Activated CD4-positive, alpha-beta T cell treated with anti-CD3 and anti-CD28 coated beads, Interleukin-2, amount 50 U/mL, for 1 hour (primary cell): Measurements from ENCODE around the gene SH2D2A.
"Not testable (repeated sequence)": the region's sequence is repeated elsewhere in the genome, so short reads cannot be mapped to it uniquely, and the experiment has no call there.

Experiments used
- DNase-seq: peaks from one replicate; pipeline ENCODE4 v3.0.0-alpha.2; 2020

The SH2D2A gene

DNA sequence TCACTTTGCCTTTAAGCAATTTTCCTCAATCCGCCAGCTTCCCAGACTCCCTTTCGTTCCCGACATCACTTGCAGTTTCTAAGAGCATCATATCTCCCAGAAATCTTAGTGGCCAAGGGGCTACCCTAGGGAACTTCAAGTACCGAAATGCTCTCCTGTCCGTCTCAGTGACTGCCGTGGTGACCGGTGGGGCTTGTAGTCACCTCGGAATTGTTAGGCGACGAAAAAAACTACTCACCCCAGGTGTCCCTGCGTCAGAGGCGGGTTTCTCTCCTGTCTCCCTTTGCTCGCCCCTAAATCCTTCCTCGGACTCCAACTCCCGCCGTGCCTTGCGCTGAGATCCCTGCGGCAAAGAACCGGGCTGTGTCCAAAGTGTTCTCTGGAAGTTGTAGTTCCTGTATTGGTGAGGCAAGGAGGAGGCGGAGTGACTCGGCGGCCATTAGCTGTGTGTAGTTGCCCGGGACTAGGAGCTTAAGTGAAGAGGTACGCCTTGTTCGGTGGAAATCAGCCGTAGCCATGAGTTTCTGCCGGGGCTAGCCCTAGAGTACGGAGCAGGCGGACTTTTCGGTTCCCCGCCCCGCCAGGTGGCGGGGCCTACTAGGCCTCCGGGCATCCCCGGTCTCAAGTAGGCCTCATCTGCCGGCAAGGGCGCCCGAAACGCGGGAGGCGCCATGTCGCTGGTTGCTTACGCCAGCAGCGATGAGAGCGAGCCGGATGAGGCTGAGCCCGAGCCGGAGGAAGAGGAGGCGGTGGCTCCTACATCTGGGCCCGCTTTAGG lies 49.4 kb downstream of the SH2D2A start, which contains the start of gene PRCC:
PRCC (plus strand) TSS at position 435 of the 778 bp plus-strand sequence; CDS start at position 672, 237 bp downstream.
- DNase-seq, result peak; percentile 95

DNA sequence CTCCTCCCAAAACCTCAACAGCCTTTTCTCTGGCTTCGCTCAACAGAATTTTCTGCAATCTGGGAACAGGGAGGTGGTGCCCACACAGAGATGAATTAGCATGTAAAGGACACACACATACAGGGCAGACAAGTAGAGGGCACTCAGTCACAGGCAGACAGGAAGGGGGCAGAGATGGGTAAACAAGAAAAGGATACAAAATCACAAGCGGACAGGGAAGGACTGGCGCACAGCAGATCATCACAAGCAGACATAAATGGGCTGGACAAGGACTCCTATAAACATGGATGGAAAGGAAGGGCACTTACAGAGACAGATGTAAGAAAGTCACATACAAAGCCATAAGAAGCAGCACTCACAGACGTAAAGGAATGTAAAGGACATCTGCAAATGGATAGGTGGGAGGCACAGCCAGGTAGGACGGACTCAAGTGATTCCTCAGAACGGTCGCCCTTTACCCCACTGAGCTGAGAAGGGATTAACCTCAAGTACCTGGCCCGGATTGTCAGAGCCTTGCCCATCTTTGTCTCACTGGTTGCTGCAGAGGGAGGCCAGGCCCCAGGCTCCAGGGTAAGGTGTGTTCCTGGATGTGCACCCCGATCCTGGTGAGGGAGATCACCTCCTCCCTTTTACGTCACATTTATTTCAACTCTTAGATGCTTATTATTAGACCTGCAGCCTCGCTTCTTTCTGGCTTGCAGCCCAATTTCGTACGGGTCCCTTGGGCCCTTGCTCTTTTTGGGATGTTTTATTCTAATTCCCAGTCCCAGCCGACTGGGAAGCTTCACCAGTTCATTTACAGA lies 50.1 kb downstream of the SH2D2A start:
- no peak for DNase-seq

DNA sequence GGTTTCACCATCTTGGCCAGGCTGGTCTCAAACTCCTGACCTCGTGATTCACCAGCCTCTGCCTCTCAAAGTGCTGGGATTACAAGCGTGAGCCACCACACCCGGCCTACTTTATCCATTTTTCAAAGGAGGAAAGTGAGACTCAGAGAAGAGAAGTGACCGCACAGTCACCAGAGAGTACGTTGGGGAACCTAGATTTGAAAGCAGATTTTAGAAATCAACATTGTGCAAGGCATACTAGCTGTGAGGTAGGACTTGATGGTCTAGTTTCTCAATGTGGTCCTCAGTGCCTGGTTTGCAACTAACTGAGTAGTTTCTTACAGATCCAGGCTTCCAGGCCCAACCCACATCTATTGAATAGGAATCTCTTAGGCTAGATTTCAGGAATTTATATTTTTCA lies 51.0 kb downstream of the SH2D2A start:
- no peak for DNase-seq

DNA sequence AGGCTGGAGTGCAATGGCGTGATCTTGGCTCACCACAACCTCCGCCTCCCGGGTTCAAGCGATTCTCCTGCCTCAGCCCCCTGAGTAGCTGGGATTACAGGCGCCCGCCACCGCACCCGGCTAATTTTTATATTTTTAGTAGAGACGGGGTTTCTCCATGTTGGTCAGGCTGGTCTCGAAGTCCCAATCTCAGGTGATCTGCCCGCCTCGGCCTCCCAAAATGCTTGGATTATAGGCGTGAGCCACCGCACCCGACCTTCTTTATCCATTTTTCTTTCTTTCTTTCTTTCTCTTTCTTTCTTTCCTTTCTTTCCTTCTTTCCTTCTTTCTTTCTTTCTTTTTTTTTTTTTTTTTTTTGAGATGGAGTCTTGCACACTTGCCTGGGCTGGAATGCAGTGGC lies 51.5 kb downstream of the SH2D2A start:
- not testable (repeated sequence) for DNase-seq

DNA sequence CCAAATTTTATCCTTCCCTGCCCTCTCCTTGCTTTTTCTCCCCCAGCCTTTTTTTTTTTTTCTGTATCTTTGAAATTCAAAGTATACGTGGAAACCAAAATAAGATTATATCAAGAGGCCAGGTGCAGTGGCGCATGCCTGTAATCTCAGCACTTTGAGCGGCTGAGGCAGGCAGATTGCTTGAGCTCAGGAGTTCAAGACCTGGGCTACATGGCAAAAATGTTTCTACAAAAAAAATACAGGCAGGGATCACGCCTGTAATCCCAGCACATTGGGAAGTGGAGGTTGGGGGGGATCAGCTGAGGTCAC lies 55.9 kb downstream of the SH2D2A start:
- DNase-seq, result no peak

DNA sequence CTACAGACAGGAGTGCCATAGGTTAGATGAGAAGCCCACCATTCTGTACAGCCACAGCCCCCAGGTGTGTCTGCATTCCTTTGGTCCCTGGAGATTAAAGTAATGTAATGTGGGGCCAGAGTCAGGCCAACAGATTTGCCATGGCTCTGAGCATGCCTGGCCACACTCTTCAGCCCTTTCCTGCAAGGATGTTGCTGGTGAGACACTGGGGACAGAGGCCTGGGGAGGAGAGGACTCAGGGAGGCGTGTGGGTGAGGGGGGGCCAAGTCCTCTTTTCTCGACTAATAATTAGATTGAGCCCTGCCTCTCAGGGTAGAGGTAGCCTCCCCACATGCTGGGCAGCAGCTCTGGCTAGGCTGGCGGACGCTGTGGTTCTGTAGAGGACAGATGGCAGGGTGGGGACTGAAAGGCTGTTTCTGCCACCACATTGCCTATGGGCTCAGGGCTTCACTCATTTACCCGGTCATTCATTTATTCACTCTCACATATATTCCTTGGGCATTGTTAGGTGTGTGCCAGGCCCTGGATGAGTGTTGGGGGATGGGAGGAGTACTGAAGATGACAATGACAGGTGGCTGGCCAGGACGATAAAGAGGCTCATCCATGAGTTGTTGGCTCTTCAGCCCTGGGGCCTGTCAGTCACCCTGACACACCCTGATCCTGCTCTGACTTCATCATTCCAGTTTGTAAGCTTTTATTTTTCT lies 56.4 kb downstream of the SH2D2A start:
- no peak for DNase-seq

DNA sequence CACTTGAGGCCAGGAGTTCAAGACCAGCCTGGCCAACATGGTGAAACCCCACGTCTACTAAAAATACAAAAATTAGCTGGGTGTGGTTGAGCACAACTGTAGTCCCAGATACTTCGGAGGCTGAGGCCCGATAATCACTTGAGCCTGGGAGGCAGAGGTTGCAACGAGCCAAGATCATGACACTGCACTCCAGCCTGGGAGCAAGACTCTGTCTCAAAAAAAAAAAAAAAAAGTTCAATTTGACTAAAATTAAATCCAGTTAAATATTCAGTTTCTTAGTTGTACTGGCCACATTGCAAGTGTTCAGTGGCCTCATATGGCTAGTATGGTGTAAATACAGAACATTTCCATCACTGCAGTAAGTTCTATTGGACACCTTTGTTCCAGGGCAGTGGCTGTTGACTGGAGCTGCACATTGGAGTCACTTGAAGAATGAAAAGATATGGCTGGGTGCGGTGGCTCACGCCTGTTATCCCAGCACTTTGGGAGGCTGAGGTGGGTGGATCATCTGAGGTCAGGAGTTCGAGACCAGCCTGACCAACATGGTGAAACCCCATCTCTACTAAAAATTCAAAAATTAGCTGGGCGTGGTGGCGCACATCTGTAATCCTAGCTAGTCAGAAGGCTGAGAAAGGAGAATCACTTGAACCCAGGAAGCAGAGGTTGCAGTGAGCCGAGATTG lies 58.9 kb downstream of the SH2D2A start:
- not testable (repeated sequence) for DNase-seq

DNA sequence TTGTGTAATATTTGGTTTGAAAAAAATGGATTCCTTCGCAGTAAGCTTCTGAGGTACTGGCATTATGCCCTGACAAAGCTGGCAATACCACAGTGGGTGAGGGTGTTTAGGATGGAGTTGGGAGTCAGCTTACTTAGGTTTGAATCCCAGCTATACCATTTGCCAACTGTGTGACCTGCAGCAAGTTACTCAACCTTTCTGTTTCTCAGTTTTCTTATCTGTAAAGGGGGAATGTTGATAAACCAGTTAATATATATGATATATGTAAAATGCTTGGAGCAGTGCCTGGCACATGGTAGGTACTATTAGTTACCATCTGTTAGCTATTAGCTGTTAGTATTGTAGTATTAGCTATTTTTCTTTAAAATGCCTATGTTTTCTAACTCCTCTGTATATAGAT lies 60.3 kb downstream of the SH2D2A start:
- DNase-seq, result no peak
